Mesendoderm (in vitro differentiated cells): ENCODE measurements around the gene PRPSAP2.

Experiments used
- DNase-seq: peaks from one replicate; pipeline ENCODE4 v3.0.0; 2013
- H2AK5ac ChIP-seq: 2 replicates; pipeline ENCODE4 v1.6.1; 2013; ENCODE audit warnings: low read length, inconsistent platforms
- H2BK120ac ChIP-seq: 2 replicates; pipeline ENCODE4 v1.6.1; 2013; ENCODE audit warnings: low read depth, mild to moderate bottlenecking, low read length, moderate library complexity, mixed read lengths
- H2BK15ac ChIP-seq: replicated peaks from 2 replicates; pipeline ENCODE4 v1.6.1; 2013; ENCODE audit warnings: low read depth, mild to moderate bottlenecking, moderate library complexity
- H2BK5ac ChIP-seq: 2 replicates; pipeline ENCODE4 v1.6.1; 2013; ENCODE audit warnings: low read length, inconsistent platforms
- H3K18ac ChIP-seq: 2 replicates; pipeline ENCODE4 v1.6.1; 2013; ENCODE audit warnings: mild to moderate bottlenecking, low read length, mixed read lengths
- H3K23ac ChIP-seq: one replicate; pipeline ENCODE4 v1.6.1; 2013; ENCODE audit warnings: low read length
- H3K27ac ChIP-seq: 2 replicates; pipeline ENCODE4 v1.5.1; 2013; ENCODE audit warnings: low read depth, mild to moderate bottlenecking, inconsistent platforms, low read length, moderate library complexity
- H3K27me3 ChIP-seq: 2 replicates; pipeline ENCODE4 v1.6.1; 2013; ENCODE audit warnings: low read length, control low read depth, mild to moderate bottlenecking, inconsistent platforms; ENCODE audit not compliant: insufficient read depth, poor library complexity
- H3K36me3 ChIP-seq: 2 replicates; pipeline ENCODE4 v1.6.1; 2013; ENCODE audit warnings: low read length, inconsistent platforms; ENCODE audit not compliant: control insufficient read depth, insufficient read depth
- H3K4ac ChIP-seq: one replicate; pipeline ENCODE4 v1.6.1; 2013; ENCODE audit warnings: low read depth, mild to moderate bottlenecking, low read length, moderate library complexity
- H3K4me1 ChIP-seq: 2 replicates; pipeline ENCODE4 v1.6.1; 2013; ENCODE audit warnings: low read depth, low read length, inconsistent platforms; ENCODE audit not compliant: control insufficient read depth
- H3K4me2 ChIP-seq: 2 replicates; pipeline ENCODE4 v1.6.1; 2013; ENCODE audit warnings: low read length
- H3K4me3 ChIP-seq: 2 replicates; pipeline ENCODE4 v1.5.1; 2013; ENCODE audit warnings: mild to moderate bottlenecking, low read length
- H3K56ac ChIP-seq: one replicate; pipeline ENCODE4 v1.6.1; 2013; ENCODE audit warnings: low read length
- H3K79me1 ChIP-seq: 2 replicates; pipeline ENCODE4 v1.6.1; 2013; ENCODE audit warnings: low read length, inconsistent platforms
- H3K79me2 ChIP-seq: 2 replicates; pipeline ENCODE4 v1.6.1; 2013; ENCODE audit warnings: mild to moderate bottlenecking, low read length; ENCODE audit not compliant: control insufficient read depth, insufficient read depth
- H3K9ac ChIP-seq: 2 replicates; pipeline ENCODE4 v1.6.1; 2013; ENCODE audit warnings: low read length, inconsistent platforms
- H4K5ac ChIP-seq: one replicate; pipeline ENCODE4 v1.6.1; 2013; ENCODE audit warnings: low read length
- H4K8ac ChIP-seq: one replicate; pipeline ENCODE4 v1.6.1; 2013; ENCODE audit warnings: low read depth, mild to moderate bottlenecking, control low read depth, low read length, moderate library complexity
- WGBS: extraction: QIAGEN DNeasy Blood & Tissue Kit; methylation state at CpG from one replicate; pipeline ENCODE4 v1.1.7; 2013; ENCODE audit warnings: low lambda C conversion rate, missing lambda C conversion rate; ENCODE audit not compliant: insufficient coverage; ENCODE audit errors: extremely low coverage; 5-methylcytosine and 5-hydroxymethylcytosine counted together

The PRPSAP2 gene

GRCh38 chr17:18968945-18969887, 111.3 kb downstream of the PRPSAP2 start:
- no CpG with 5 or more reads among the region's 23 CpGs for WGBS

DNA sequence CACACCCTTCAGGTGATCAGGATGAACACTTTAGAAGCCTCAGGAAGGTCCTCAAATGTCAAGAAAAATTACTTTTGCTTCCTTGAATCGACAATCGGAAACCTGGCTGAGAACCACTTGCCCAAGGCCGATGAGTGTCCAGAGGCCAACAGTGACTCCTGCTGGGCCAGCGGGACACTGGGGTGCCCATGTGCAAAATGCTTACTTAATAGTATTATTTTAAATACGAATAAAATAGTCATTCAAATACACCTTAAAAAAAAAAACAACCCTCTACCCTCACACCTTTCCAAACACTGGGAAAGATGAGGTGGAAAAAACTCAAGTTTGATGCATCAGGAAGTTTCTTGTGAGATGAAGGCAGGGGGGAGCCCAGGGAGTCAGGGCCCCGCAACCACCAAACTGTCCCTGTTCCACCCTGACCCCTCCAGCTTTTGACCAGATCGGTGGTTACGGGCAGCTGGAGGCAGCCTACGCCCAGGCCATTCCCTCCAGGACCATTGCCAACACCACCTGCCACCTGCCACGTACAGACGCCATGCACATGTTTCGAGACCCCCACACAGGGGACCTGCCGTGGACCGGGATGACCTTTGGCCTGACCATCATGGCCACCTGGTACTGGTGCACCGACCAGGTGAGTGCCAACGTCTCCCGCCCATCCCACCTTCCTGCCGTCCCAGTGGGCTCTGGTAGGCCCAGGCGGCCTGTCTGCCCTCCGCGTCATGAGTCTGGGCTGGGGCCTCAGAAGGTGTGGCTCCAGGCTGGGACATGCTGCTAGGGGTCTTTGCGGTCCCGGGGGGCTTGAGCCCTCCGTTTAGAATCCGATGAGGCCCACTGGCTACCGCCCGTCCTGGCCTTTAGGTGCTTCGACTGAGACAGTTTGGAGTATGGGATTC, 112.9 kb downstream of the PRPSAP2 start:
- H3K4me3 ChIP-seq, result no peak overlapping the region
- H4K8ac ChIP-seq, result no peak overlapping the region
- WGBS, result 100% methylated on average over 1 of the region's 28 CpGs
- H3K23ac ChIP-seq, result no peak overlapping the region
- no peaks in the 10 kb centered on the region for H3K79me2 ChIP-seq
- H3K27me3 ChIP-seq, result no peaks in the 10 kb centered on the region
- no peak overlapping the region for H2BK120ac ChIP-seq
- no peak overlapping the region for H2AK5ac ChIP-seq
- peaks cover 3% of the 10 kb centered on the region for H3K36me3 ChIP-seq
- no peak overlapping the region for H3K4me2 ChIP-seq
- no peak overlapping the region for H3K18ac ChIP-seq
- no peak for DNase-seq
- H4K5ac ChIP-seq, result no peak overlapping the region
- H2BK5ac ChIP-seq, result no peak overlapping the region
- no peaks in the 10 kb centered on the region for H3K79me1 ChIP-seq
- no peak overlapping the region for H3K4ac ChIP-seq
- no peak overlapping the region for H2BK15ac ChIP-seq
- H3K27ac ChIP-seq, result no peak overlapping the region
- H3K9ac ChIP-seq, result no peak overlapping the region
- H3K56ac ChIP-seq, result no peak overlapping the region
- peaks cover 4% of the 10 kb centered on the region for H3K4me1 ChIP-seq

More at GRCh38 chr17:18968945-18969887, 111.3 kb downstream of the PRPSAP2 start:
- DNase-seq, result no peak
- H2BK120ac ChIP-seq, result no peak overlapping the region
- no peak overlapping the region for H2BK15ac ChIP-seq
- H3K4me2 ChIP-seq, result no peak overlapping the region
- no peak overlapping the region for H2BK5ac ChIP-seq
- H3K36me3 ChIP-seq, result peaks cover 3% of the 10 kb centered on the region
- no peak overlapping the region for H2AK5ac ChIP-seq
- no peak overlapping the region for H4K5ac ChIP-seq
- no peak overlapping the region for H4K8ac ChIP-seq
- no peak overlapping the region for H3K4ac ChIP-seq
- H3K56ac ChIP-seq, result peak overlapping the region; percentile 25
- H3K4me3 ChIP-seq, result no peak overlapping the region
- no peak overlapping the region for H3K27ac ChIP-seq
- no peaks in the 10 kb centered on the region for H3K27me3 ChIP-seq
- H3K79me2 ChIP-seq, result no peaks in the 10 kb centered on the region
- H3K23ac ChIP-seq, result no peak overlapping the region
- no peak overlapping the region for H3K18ac ChIP-seq
- H3K79me1 ChIP-seq, result no peaks in the 10 kb centered on the region
- no peak overlapping the region for H3K9ac ChIP-seq
- H3K4me1 ChIP-seq, result peaks cover 4% of the 10 kb centered on the region

- Histone ChIP-seq H3K4ac (no peak overlapping the region), H3K9ac (no peak overlapping the region), H2BK120ac (no peak overlapping the region), H3K79me1 (no peaks in the 10 kb centered on the region), H2BK15ac (no peak overlapping the region), H3K36me3 (peaks cover 3% of the 10 kb centered on the region), H2BK5ac (no peak overlapping the region), H3K23ac (no peak overlapping the region), H3K4me1 (peaks cover 4% of the 10 kb centered on the region), H3K27me3 (no peaks in the 10 kb centered on the region), H3K56ac (no peak overlapping the region), H3K4me2 (no peak overlapping the region), H4K8ac (no peak overlapping the region), H4K5ac (no peak overlapping the region), H3K18ac (no peak overlapping the region), H3K27ac (no peak overlapping the region), H3K79me2 (no peaks in the 10 kb centered on the region), H2AK5ac (no peak overlapping the region), H3K4me3 (no peak overlapping the region)
- DNase-seq, result no peak
- WGBS, result no CpG with 5 or more reads among the region's 7 CpGs
These were observed 113.9 kb downstream of the PRPSAP2 start for GRCh38 chr17:18971801-18972200.

- Histone ChIP-seq H3K79me1 (no peaks in the 10 kb centered on the region), H3K4me1 (no peaks in the 10 kb centered on the region), H3K27ac (no peak overlapping the region), H3K9ac (no peak overlapping the region), H3K4ac (no peak overlapping the region), H3K4me2 (no peak overlapping the region), H3K18ac (no peak overlapping the region), H2BK120ac (no peak overlapping the region), H3K23ac (no peak overlapping the region), H3K56ac (no peak overlapping the region), H2BK5ac (no peak overlapping the region), H4K8ac (no peak overlapping the region), H3K27me3 (no peaks in the 10 kb centered on the region), H4K5ac (no peak overlapping the region), H3K79me2 (no peaks in the 10 kb centered on the region), H2AK5ac (no peak overlapping the region), H3K4me3 (no peak overlapping the region), H2BK15ac (no peak overlapping the region), H3K36me3 (peaks cover 9% of the 10 kb centered on the region)
- WGBS, result no CpG with 5 or more reads among the region's 10 CpGs
- DNase-seq, result no peak
These were observed 116.6 kb downstream of the PRPSAP2 start for GRCh38 chr17:18974407-18975149.

DNA sequence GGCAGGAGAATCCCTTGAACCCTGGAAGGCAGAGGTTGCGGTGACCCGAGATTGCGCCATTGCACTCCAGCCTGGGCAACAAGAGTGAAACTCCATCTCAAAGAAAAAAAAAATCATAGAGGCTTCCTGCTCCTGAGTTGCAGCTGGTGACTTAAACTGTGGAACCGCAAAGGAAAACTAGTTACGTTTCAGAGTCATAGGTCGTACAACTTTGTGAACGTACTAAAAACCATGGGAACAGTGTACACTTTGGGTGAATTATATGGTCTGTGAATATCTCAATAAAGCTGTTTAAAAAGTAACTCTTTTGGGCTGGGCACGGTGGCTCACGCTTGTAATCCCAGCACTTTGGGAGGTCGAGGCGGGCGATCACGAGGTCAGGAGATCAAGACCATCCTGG, 117.7 kb downstream of the PRPSAP2 start:
- Histone ChIP-seq H3K4me1 (no peaks in the 10 kb centered on the region), H3K27me3 (no peaks in the 10 kb centered on the region), H4K8ac (no peak overlapping the region), H3K56ac (no peak overlapping the region), H3K79me2 (no peaks in the 10 kb centered on the region), H2BK5ac (no peak overlapping the region), H3K9ac (no peak overlapping the region), H3K4me3 (no peak overlapping the region), H4K5ac (no peak overlapping the region), H3K4ac (no peak overlapping the region), H3K23ac (no peak overlapping the region), H2BK120ac (no peak overlapping the region), H3K27ac (no peak overlapping the region), H3K36me3 (peaks cover 8% of the 10 kb centered on the region), H2AK5ac (no peak overlapping the region), H3K18ac (no peak overlapping the region), H3K79me1 (no peaks in the 10 kb centered on the region), H2BK15ac (no peak overlapping the region), H3K4me2 (no peak overlapping the region)
- DNase-seq, result no peak
- no CpG with 5 or more reads among the region's 13 CpGs for WGBS
